HG03175 (cell line): ENCODE results near the gene LSM4.
"Not testable (repeated sequence)": the region's sequence is repeated elsewhere in the genome, so short reads cannot be mapped to it uniquely, and the experiment has no call there.

ENCODE experiments used
- ATAC-seq: cut with Tn5 transposase; IDR thresholded peaks from one replicate; pipeline ENCODE4 v1.9.1; 2021; ENCODE audit warnings: mild to moderate bottlenecking, moderate library complexity; ENCODE audit not compliant: unreplicated experiment

The LSM4 gene

GRCh38 chr19:18322759-18323460, at the start of gene LSM4:
Gene LSM4, minus strand, starts transcription at chr19:18323076. Its CDS starts 56 bp downstream, at chr19:18323020.
- ATAC-seq: peak; percentile 92

GRCh38 chr19:18368504-18369222, 45.8 kb upstream of the LSM4 start:
- ATAC-seq: no peak

DNA sequence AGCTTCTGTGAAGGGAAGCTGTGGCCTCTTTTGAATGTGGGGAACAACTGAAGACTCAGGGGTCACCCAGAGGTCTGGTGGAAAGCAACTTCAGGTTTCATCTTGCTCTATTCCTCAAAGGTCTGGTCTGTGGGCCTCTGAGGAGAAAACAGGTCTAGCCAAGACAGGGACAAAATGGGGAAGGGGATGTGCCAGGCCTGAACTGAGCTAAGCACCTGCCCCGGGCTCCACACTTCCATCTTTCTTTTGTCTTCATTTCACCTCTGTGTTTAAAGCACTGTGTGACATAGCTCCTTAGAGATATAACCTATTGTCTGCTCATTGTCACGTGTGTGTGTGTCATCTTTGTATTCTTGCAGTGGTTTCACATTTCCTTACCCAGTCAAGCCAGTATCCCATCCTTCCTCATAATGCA, 43.2 kb upstream of the LSM4 start:
- no peak for ATAC-seq

- no peak for ATAC-seq
These were observed 42.1 kb upstream of the LSM4 start for GRCh38 chr19:18364826-18365528.

DNA sequence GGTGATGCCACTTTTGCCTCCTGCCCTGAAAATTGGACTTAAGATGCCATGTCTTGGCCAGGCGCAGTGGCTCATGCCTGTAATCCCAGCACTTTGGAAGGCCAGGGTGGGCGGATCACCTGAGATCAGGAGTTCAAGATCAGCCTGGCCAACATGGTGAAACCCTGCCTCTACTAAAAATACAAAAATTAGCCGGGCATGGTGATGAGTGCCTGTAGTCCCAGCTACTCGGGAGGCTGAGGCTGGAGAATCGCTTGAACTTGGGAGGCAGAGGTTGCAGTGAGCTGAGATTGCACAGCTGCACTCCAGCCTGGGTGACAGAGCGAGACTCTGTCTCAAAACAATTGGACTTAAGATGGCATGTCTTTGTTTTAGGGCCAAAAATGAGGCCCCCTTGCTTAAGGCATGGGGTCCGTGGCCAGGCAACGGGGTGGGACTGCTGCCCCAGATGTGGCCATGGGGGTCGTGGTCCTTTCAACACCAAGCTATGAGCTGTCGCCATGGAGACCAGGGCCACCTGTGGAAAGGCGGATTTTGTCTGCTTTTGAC, 41.5 kb upstream of the LSM4 start:
- not testable (repeated sequence) for ATAC-seq

GRCh38 chr19:18363787-18364186, 40.9 kb upstream of the LSM4 start:
- ATAC-seq: no peak

GRCh38 chr19:18362934-18363542, 40.2 kb upstream of the LSM4 start:
- no peak for ATAC-seq

- no peak for ATAC-seq
These were observed 38.8 kb upstream of the LSM4 start for GRCh38 chr19:18361646-18362045.

DNA sequence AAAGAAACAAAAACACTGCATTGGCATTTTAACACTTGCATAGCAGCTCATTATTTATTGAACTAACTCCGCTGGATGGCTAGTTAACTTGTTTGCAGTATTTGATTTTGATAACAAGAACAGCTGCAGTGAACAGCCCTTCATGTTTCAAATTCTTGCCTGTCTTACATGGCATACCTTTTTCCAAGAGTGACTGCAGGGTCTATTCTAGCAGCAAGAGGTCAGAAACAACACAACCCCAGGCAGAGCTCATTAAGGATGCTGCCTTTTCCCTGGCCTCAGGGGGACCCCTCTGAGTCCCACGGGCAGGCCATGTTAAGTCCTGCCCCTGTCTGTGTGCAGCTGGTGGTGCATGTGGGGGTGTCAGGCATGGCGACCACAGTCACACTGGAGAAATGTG, 34.2 kb upstream of the LSM4 start:
- ATAC-seq: no peak

GRCh38 chr19:18354743-18355142, 31.9 kb upstream of the LSM4 start:
- not testable (repeated sequence) for ATAC-seq

GRCh38 chr19:18353378-18354005, 30.6 kb upstream of the LSM4 start:
- ATAC-seq: no peak

- ATAC-seq: no peak
These were observed 28.7 kb upstream of the LSM4 start for GRCh38 chr19:18351544-18351943.

- ATAC-seq: no peak
These were observed 27.6 kb upstream of the LSM4 start for GRCh38 chr19:18350490-18350889.

DNA sequence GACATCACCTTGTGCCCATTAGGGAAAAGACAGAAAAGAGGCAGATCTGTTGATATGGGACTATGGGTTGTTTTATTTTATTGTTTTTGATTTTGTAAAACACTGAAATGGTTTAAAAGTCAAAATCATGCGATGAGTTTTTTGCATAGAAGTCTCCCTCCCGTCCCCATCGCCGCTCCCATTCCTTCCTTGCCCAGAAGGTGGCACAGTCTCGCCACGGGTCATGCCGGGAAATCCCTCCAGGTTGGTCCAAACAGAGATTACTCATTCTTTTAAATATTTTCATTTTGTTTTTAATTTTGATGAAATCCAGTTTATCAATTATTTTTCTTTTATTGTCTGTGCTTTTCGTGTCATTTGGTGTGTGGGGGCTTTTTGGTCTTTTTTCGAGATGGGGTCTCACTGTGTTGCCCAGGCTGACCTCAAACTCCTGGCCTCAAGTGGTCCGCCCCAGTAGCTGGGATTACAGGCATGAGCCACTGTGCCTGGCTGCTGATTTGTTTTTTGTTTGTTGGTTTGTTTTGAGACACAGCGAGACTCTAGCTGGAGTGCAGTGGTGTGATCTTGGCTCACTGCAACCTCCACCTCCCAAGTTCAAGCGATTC, 26.8 kb upstream of the LSM4 start:
- ATAC-seq: no peak

GRCh38 chr19:18348818-18349339, 26.0 kb upstream of the LSM4 start:
- not testable (repeated sequence) for ATAC-seq

DNA sequence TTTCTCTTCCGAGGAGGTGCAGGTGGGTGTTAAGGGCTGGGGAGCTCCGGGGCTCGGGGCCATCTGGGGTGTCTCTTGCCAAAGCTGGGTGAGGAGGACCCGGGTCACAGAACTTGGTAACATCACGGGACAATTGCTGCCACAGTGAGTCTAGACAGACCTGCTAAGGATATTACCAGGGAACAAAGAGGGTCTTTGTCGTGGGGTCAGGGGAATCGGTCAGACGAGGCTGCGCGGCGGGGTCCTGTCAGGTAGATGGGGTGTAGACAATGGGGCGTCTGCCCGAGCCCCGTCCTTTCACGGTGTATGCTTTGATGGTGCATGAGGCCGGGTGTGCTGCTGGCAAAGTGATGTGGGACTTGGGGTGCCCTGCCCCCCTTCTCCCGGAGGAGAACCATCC, 25.3 kb upstream of the LSM4 start:
- no peak for ATAC-seq

- no peak for ATAC-seq
These were observed 23.2 kb upstream of the LSM4 start for GRCh38 chr19:18346091-18346490.

GRCh38 chr19:18345296-18345695, 22.4 kb upstream of the LSM4 start:
- ATAC-seq: no peak

DNA sequence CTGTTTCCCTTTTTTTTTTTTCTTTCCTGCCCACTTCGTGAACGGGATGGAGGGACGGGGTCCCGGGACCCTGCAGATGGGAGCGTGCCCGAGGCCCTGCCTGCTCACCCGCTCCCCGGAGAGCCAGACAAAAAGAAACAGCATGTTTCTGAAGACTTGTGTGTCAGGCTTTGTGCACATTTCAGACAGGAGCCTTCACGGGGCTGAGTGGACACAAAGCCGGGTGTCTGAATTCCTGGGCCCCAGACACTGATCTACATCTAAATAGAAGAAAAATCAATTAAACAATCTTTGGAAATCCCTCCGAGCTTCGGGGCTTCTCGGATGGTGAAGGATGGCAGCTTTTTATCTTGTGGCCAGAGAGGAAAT, 21.7 kb upstream of the LSM4 start:
- ATAC-seq: no peak

GRCh38 chr19:18342090-18342632, 19.3 kb upstream of the LSM4 start:
- ATAC-seq: no peak
